Naive thymus-derived CD4-positive, alpha-beta T cell (primary cell): ENCODE results near the gene TUFM. TPM values are rescaled to one million over a fixed set of nuclear protein-coding genes. Genes with fewer than 3 reads are reported as not detected.
"Not testable (repeated sequence)": the region's sequence is repeated elsewhere in the genome, so short reads cannot be mapped to it uniquely, and the experiment has no call there.

Experiments
- ATAC-seq: fragments of 150-1000 bp; cut with Tn5 transposase; 2 replicates; pipeline ENCODE4 v1.10.0; 2021; ENCODE audit warnings: mild to moderate bottlenecking, moderate library complexity
- CTCF ChIA-PET: fragments of 350-600 bp; sonication (Branson Sonifier 250); formaldehyde crosslinking; loops from one replicate; lab custom pipeline; 2021; ENCODE audit warnings: antibody characterized with exemption; lab: Charles Lee
- POLR2A ChIA-PET: fragments of 350-600 bp; sonication (Branson Sonifier 250); formaldehyde crosslinking; loops from one replicate; lab custom pipeline; 2021; ENCODE audit warnings: antibody characterized with exemption, inconsistent platforms; lab: Charles Lee
- DNase-seq, 9 donors: peaks; one replicate each; pipeline versions ENCODE4 v3.0.0 to v3.0.0-alpha.2; 2020 to 2022; ENCODE audit warnings: mixed read lengths in 1 of 9
- H3K27ac ChIP-seq: one replicate; pipeline ENCODE4 v1.7.0; 2013; ENCODE audit warnings: mild to moderate bottlenecking, low read depth, low read length, moderate library complexity
- H3K27me3 ChIP-seq, 2 donors: one replicate each; pipeline ENCODE4 v1.7.0; 2013; ENCODE audit warnings: low read length in 2 of 2, mild to moderate bottlenecking in 2 of 2, moderate library complexity in 2 of 2; ENCODE audit not compliant: control insufficient read depth in 2 of 2, insufficient read depth in 2 of 2
- H3K36me3 ChIP-seq, 3 experiments: 1 replicate in 2 of 3; 2 replicates in 1 of 3; pipeline ENCODE4 v1.7.0; 2013; ENCODE audit warnings: low read length in 3 of 3, mild to moderate bottlenecking in 3 of 3, moderate library complexity in 1 of 3; ENCODE audit not compliant: insufficient read depth in 3 of 3, control insufficient read depth in 2 of 3
- H3K4me1 ChIP-seq, 2 donors: one replicate each; pipeline ENCODE4 v1.7.0; 2013; ENCODE audit warnings: low read length in 2 of 2, mild to moderate bottlenecking in 2 of 2, moderate library complexity in 1 of 2; ENCODE audit not compliant: control insufficient read depth in 2 of 2, insufficient read depth in 2 of 2
- H3K4me3 ChIP-seq: 2 replicates; pipeline ENCODE4 v1.7.0; 2013; ENCODE audit warnings: mild to moderate bottlenecking, low read length
- H3K9me3 ChIP-seq, 3 experiments: 1 replicate in 2 of 3; 2 replicates in 1 of 3; pipeline ENCODE4 v1.7.0; 2013; ENCODE audit warnings: low read length in 3 of 3; ENCODE audit not compliant: control insufficient read depth in 2 of 3
- H3K27ac Mint-ChIP-seq, 9 donors: one replicate each; pipeline ENCODE4 v1.8.0; 2020 to 2022; ENCODE audit warnings: mixed read lengths in 9 of 9, mild to moderate bottlenecking in 8 of 9, moderate library complexity in 5 of 9, inconsistent platforms in 2 of 9
- H3K27me3 Mint-ChIP-seq, 5 donors: one replicate each; pipeline ENCODE4 v1.8.0; 2021 to 2022; ENCODE audit warnings: mixed read lengths in 5 of 5, mild to moderate bottlenecking in 1 of 5
- H3K36me3 Mint-ChIP-seq, 5 donors: one replicate each; pipeline ENCODE4 v1.8.0; 2020 to 2022; ENCODE audit warnings: mixed read lengths in 5 of 5, mild to moderate bottlenecking in 3 of 5, inconsistent platforms in 1 of 5
- H3K4me1 Mint-ChIP-seq, 7 donors: one replicate each; pipeline ENCODE4 v1.8.0; 2020 to 2022; ENCODE audit warnings: mixed read lengths in 7 of 7, mild to moderate bottlenecking in 3 of 7, inconsistent platforms in 1 of 7
- H3K4me3 Mint-ChIP-seq, 10 donors: one replicate each; pipeline ENCODE4 v1.8.0; 2020 to 2022; ENCODE audit warnings: mild to moderate bottlenecking in 10 of 10, mixed read lengths in 10 of 10, moderate library complexity in 6 of 10, inconsistent platforms in 2 of 10
- H3K9me3 Mint-ChIP-seq, 11 donors: one replicate each; pipeline ENCODE4 v1.8.0; 2020 to 2022; ENCODE audit warnings: mixed read lengths in 11 of 11, mild to moderate bottlenecking in 4 of 11, inconsistent platforms in 1 of 11, moderate library complexity in 1 of 11
- intact Hi-C, 2 donors: fragments of 100-400 bp; cut with micrococcal nuclease; formaldehyde crosslinking; loops; one replicate each; pipeline ENCODE4 v1.15.1; 2023
- microRNA-seq: library from miRNA; unstranded; fragments of <30 nt; microRNA quantifications from one replicate; pipeline ENCODE4 v1.2.0, GENCODE V29; 2022; ENCODE audit warnings: borderline microRNAs expressed
- polyA plus RNA-seq, 2 donors: library from polyadenylated mRNA; unstranded; fragments of 300-500 nt; fragmentation: Illumina TruSeq; gene quantifications; one replicate each; pipeline ENCODE4 v1.2.3, GENCODE V29; 2021
- total RNA-seq, 6 experiments: library from RNA in 5 of 6; stranded (reverse) in 5 of 6; gene quantifications; 1 replicate in 5 of 6; 2 replicates in 1 of 6; pipeline ENCODE4 v1.2.3 and lab custom pipeline; 2021 to 2026

Gene TUFM
- total and polyA plus RNA-seq, 7 experiments from 2014 or later, result 89.7 to 140 (median 101) TPM

GRCh38 chr16:28820546-28820945 lies 25.6 kb downstream of the TUFM start:
- H3K27me3 Mint-ChIP-seq, ATAC-seq: not testable (repeated sequence)
- intact Hi-C loops, result loop anchor here in 1 of 2 donors (5.0 kb wide), 1 partner anchor 608 kb away; the partner anchor contains the start of gene XPO6

GRCh38 chr16:28820016-28820415 lies 26.1 kb downstream of the TUFM start:
- H3K36me3 ChIP-seq, result peaks cover 0 to 8% (median 0%) of the 10 kb centered on the region in 3 experiments
- intact Hi-C loops, result loop anchor here in 1 of 2 donors (5.0 kb wide), 1 partner anchor 608 kb away; the partner anchor contains the start of gene XPO6
- CTCF ChIA-PET, result no interaction called here
- peaks cover 11 to 13% of the 10 kb centered on the region in 2 donors for H3K4me1 ChIP-seq
- Mint-ChIP-seq H3K27me3 (peaks cover 0 to 4% (median 0%) of the 10 kb centered on the region in 5 donors), H3K9me3 (peaks cover 0 to 5% (median 0%) of the 10 kb centered on the region in 11 donors), H3K4me1 (peaks cover 0 to 27% (median 25%) of the 10 kb centered on the region in 7 donors), H3K27ac (peak overlapping the region in 3 of 9 donors; percentile 18 to 74 (median 32)), H3K36me3 (peaks cover 0 to 22% (median 0%) of the 10 kb centered on the region in 5 donors), H3K4me3 (peak overlapping the region in 1 of 10 donors; percentile 18)
- H3K27me3 ChIP-seq, result no peaks in the 10 kb centered on the region
- DNase-seq (peak in 1 of 9 donors; percentile 7), ATAC-seq (no peak)
- no peak overlapping the region for H3K4me3 ChIP-seq
- POLR2A ChIA-PET, result interaction anchor here (1.8 kb wide), 1 partner anchor 105 kb away, joined by 4 read pairs; the partner anchor contains the start of gene RABEP2
- no peaks in the 10 kb centered on the region for H3K9me3 ChIP-seq
- no peak overlapping the region for H3K27ac ChIP-seq

More at GRCh38 chr16:28820546-28820945, 25.6 kb downstream of the TUFM start:
- ChIA-PET CTCF (interaction anchor here (2.6 kb wide), 1 partner anchor 124 kb away, joined by 10 read pairs; no protein-coding TSS in a partner anchor), POLR2A (interaction anchor here (0.7 to 4.5 kb wide), 4 partner anchors 26 to 106 kb away, joined by 3 to 51 read pairs (median 3); partner anchors contain the start of genes SH2B1 and TUFM)
- H3K4me3 ChIP-seq, H3K27ac ChIP-seq, H3K27me3 ChIP-seq, H3K9me3 Mint-ChIP-seq, H3K9me3 ChIP-seq: not testable (repeated sequence)
- peak overlapping the region in 5 of 10 donors; percentile 25 to 75 (median 66) for H3K4me3 Mint-ChIP-seq
- DNase-seq, result peak in 1 of 9 donors; percentile 6
- Histone ChIP-seq H3K4me1 (peaks cover 16 to 18% of the 10 kb centered on the region in 2 donors), H3K36me3 (peaks cover 0 to 13% (median 2%) of the 10 kb centered on the region in 3 experiments)
- peak overlapping the region in 8 of 9 donors; percentile 10 to 80 (median 56) for H3K27ac Mint-ChIP-seq
- H3K4me1 Mint-ChIP-seq, result peaks cover 5 to 32% (median 31%) of the 10 kb centered on the region in 7 donors
- H3K36me3 Mint-ChIP-seq, result peaks cover 0 to 26% (median 4%) of the 10 kb centered on the region in 5 donors

- H3K4me3 ChIP-seq, intact Hi-C loops, H3K27ac Mint-ChIP-seq, H3K4me1 ChIP-seq, H3K4me3 Mint-ChIP-seq, POLR2A ChIA-PET, H3K9me3 ChIP-seq, H3K36me3 ChIP-seq, H3K27ac ChIP-seq, H3K36me3 Mint-ChIP-seq, H3K4me1 Mint-ChIP-seq, H3K27me3 ChIP-seq, DNase-seq, CTCF ChIA-PET, H3K9me3 Mint-ChIP-seq, ATAC-seq, H3K27me3 Mint-ChIP-seq: not testable (repeated sequence)
These were observed 38.6 kb downstream of the TUFM start for GRCh38 chr16:28807445-28808120.

- H3K9me3 Mint-ChIP-seq, H3K9me3 ChIP-seq, H3K4me1 ChIP-seq, H3K27me3 ChIP-seq, intact Hi-C loops, H3K4me1 Mint-ChIP-seq, H3K4me3 ChIP-seq, H3K36me3 ChIP-seq, H3K27ac ChIP-seq, POLR2A ChIA-PET, CTCF ChIA-PET, H3K36me3 Mint-ChIP-seq, H3K27me3 Mint-ChIP-seq: not testable (repeated sequence)
- DNase-seq (peak in 8 of 9 donors; percentile 38 to 78 (median 66)), ATAC-seq (peak; percentile 87)
- H3K4me3 Mint-ChIP-seq, result peak overlapping the region in 7 of 10 donors; percentile 55 to 81 (median 68)
- H3K27ac Mint-ChIP-seq, result peak overlapping the region in 1 of 9 donors; percentile 68
These were observed 43.7 kb downstream of the TUFM start for GRCh38 chr16:28802235-28803019.

Small RNA genes within 50 kb of the gene (microRNA-seq; reads per million reads assigned to microRNA genes)
- gene MIR4721, result not detected

Other genes with a start within 250 kb of the TUFM start
- under 1 TPM; 0.21 to 0.73 (median 0.56) TPM for gene SULT1A2, start 249.3 kb downstream of the TUFM start, total RNA-seq
- gene SULT1A2, start 249.3 kb downstream of the TUFM start, polyA plus RNA-seq, result under 1 TPM in 1 of 2 donors, not detected in 1; 0.38 TPM
- 10 to 100 TPM in 4 of 5 experiments, 1 to 10 TPM in 1; 9.2 to 70.8 (median 19.6) TPM for gene SULT1A1, start 236.3 kb downstream of the TUFM start, total RNA-seq
- gene SULT1A1, start 236.3 kb downstream of the TUFM start, polyA plus RNA-seq, result 10 to 100 TPM in 1 of 2 donors, 1 to 10 TPM in 1; 9.4 to 10.5 TPM
- gene NPIPB8, start 208.3 kb downstream of the TUFM start, total RNA-seq, result 1 to 10 TPM in 2 of 5 experiments, under 1 TPM in 2, not detected in 1; 0.88 to 3.0 (median 1.4) TPM
- gene NPIPB8, start 208.3 kb downstream of the TUFM start, polyA plus RNA-seq, result not detected
- 100 to 1,000 TPM; 269 to 736 (median 377) TPM for gene EIF3C, start 134.9 kb downstream of the TUFM start, total RNA-seq
- gene EIF3C, start 134.9 kb downstream of the TUFM start, polyA plus RNA-seq, result 100 to 1,000 TPM; 158 to 380 TPM
- gene NPIPB9, start 94.6 kb downstream of the TUFM start, total RNA-seq, result 1 to 10 TPM; 2.9 to 5.2 (median 4.8) TPM
- gene NPIPB9, start 94.6 kb downstream of the TUFM start, polyA plus RNA-seq, result under 1 TPM; 0.18 to 0.30 TPM
- 100 to 1,000 TPM; 274 to 374 (median 310) TPM for gene ATXN2L, start 23.3 kb downstream of the TUFM start, total RNA-seq
- 10 to 100 TPM; 19.7 to 38.8 TPM for gene ATXN2L, start 23.3 kb downstream of the TUFM start, polyA plus RNA-seq
- gene SH2B1, start 17.5 kb upstream of the TUFM start, total RNA-seq, result 100 to 1,000 TPM in 2 of 5 experiments, 10 to 100 TPM in 3; 66.8 to 145 (median 77.8) TPM
- gene SH2B1, start 17.5 kb upstream of the TUFM start, polyA plus RNA-seq, result 1 to 10 TPM; 1.9 to 3.1 TPM
- gene ATP2A1, start 32.1 kb upstream of the TUFM start, total RNA-seq, result 1 to 10 TPM in 2 of 5 experiments, under 1 TPM in 3; 0.32 to 1.6 (median 0.89) TPM
- not detected for gene ATP2A1, start 32.1 kb upstream of the TUFM start, polyA plus RNA-seq
- 10 to 100 TPM; 19.9 to 30.3 (median 27.3) TPM for gene RABEP2, start 78.9 kb upstream of the TUFM start, total RNA-seq
- 1 to 10 TPM; 4.4 to 7.5 TPM for gene RABEP2, start 78.9 kb upstream of the TUFM start, polyA plus RNA-seq
- gene CD19, start 85.6 kb upstream of the TUFM start, total RNA-seq, result 1 to 10 TPM in 1 of 5 experiments, under 1 TPM in 4; 0.22 to 3.0 (median 0.32) TPM
- gene CD19, start 85.6 kb upstream of the TUFM start, polyA plus RNA-seq, result under 1 TPM; 0.40 to 0.58 TPM
- 100 to 1,000 TPM in 3 of 5 experiments, 10 to 100 TPM in 2; 70.9 to 117 (median 111) TPM for gene NFATC2IP, start 104.6 kb upstream of the TUFM start, total RNA-seq
- gene NFATC2IP, start 104.6 kb upstream of the TUFM start, polyA plus RNA-seq, result 10 to 100 TPM; 26.0 to 37.8 TPM
- gene SPNS1, start 128.4 kb upstream of the TUFM start, total RNA-seq, result 10 to 100 TPM; 31.1 to 47.0 (median 42.1) TPM
- 10 to 100 TPM; 22.6 to 40.4 TPM for gene SPNS1, start 128.4 kb upstream of the TUFM start, polyA plus RNA-seq
- 100 to 1,000 TPM; 179 to 476 (median 342) TPM for gene LAT, start 138.7 kb upstream of the TUFM start, total RNA-seq
- 100 to 1,000 TPM; 317 to 445 TPM for gene LAT, start 138.7 kb upstream of the TUFM start, polyA plus RNA-seq